Muscle layer of colon (tissue), 2 donors: ENCODE measurements around the gene LRRC8D.

Experiments
- H3K27ac ChIP-seq: one replicate; pipeline ENCODE4 v1.7.0; 2013; ENCODE audit warnings: low read depth, mild to moderate bottlenecking, low read length, moderate library complexity
- H3K27me3 ChIP-seq, 2 donors: one replicate each; pipeline ENCODE4 v1.7.0; 2013; ENCODE audit warnings: low read length in 2 of 2, mild to moderate bottlenecking in 2 of 2; ENCODE audit not compliant: insufficient read depth in 2 of 2, control insufficient read depth in 1 of 2
- H3K36me3 ChIP-seq: one replicate; pipeline ENCODE4 v1.7.0; 2013; ENCODE audit warnings: mild to moderate bottlenecking, low read length; ENCODE audit not compliant: insufficient read depth
- H3K4me1 ChIP-seq: one replicate; pipeline ENCODE4 v1.7.0; 2013; ENCODE audit warnings: mild to moderate bottlenecking, low read length; ENCODE audit not compliant: insufficient read depth
- H3K4me3 ChIP-seq, 2 donors: one replicate each; pipeline ENCODE4 v1.7.0; 2013; ENCODE audit warnings: low read length in 2 of 2, low read depth in 1 of 2, mild to moderate bottlenecking in 1 of 2, moderate library complexity in 1 of 2
- H3K9ac ChIP-seq: one replicate; pipeline ENCODE4 v1.7.0; 2013; ENCODE audit warnings: low read length
- H3K9me3 ChIP-seq: one replicate; pipeline ENCODE4 v1.7.0; 2013; ENCODE audit warnings: mild to moderate bottlenecking, low read length
- donor health status: abdominal sarcoma.
- donor health status: Adenocarcinoma of cecum.

LRRC8D gene

DNA sequence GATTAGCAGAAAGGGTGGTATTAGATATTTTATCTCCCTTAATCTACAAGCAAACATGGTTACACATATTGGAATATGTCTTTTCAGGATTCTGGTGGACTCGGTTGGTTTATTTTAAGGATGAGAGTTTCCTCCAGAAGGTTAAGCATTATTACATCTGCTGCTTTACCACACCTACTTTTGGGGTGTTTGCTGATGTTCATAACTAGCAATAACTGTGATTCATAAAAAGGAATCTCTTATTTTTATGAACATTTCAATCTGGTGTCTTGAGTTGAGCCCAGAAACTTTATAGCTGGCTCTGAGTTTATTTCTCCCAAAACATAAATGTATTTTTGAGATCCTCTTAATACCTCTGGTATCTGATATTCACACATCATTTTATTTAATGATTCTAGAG lies 82.7 kb downstream of the LRRC8D start:
- Histone ChIP-seq H3K36me3 (no peaks in the 10 kb centered on the region), H3K9me3 (no peaks in the 10 kb centered on the region), H3K27ac (no peak overlapping the region), H3K4me1 (peaks cover 14% of the 10 kb centered on the region), H3K4me3 (no peak overlapping the region), H3K9ac (no peak overlapping the region), H3K27me3 (no peaks in the 10 kb centered on the region)

DNA sequence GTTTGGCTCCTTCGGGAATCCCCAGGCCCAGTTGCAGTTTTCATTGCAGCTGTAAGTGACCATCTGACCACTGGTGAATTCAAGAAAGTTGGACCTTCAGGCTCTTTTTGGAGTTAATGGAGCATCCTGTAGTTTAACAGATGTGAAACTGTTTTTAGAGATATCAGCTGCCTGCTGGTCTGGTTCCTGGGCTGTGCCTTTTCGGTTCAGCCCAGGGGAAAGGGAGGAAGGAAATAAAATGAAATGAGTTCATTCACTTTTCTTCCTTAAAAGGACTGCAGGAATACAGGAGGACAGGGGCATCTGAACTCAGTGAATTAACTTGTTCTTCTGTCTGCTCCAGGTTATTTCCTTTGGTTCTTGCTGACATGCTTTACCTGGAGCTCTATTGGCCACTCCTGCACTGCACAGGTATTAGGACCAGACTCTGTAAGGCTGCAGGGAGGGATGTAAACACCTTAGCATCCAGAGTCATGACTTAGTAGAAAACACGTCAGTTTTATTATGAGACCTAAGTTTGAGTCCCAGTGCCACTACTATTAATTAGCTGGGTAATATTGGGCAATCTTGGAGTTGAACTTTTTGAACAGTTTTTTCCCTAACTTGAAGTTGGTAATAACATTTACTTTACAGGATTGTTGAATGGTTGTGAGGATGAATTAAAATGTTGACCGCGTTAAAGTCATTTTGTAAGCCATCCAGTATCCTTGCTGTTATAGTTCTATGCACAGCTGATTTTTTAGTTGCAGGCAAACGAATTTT lies 83.6 kb downstream of the LRRC8D start:
- Histone ChIP-seq H3K27me3 (no peaks in the 10 kb centered on the region), H3K4me3 (no peak overlapping the region), H3K36me3 (no peaks in the 10 kb centered on the region), H3K9ac (no peak overlapping the region), H3K9me3 (no peaks in the 10 kb centered on the region), H3K4me1 (peaks cover 14% of the 10 kb centered on the region), H3K27ac (no peak overlapping the region)

DNA sequence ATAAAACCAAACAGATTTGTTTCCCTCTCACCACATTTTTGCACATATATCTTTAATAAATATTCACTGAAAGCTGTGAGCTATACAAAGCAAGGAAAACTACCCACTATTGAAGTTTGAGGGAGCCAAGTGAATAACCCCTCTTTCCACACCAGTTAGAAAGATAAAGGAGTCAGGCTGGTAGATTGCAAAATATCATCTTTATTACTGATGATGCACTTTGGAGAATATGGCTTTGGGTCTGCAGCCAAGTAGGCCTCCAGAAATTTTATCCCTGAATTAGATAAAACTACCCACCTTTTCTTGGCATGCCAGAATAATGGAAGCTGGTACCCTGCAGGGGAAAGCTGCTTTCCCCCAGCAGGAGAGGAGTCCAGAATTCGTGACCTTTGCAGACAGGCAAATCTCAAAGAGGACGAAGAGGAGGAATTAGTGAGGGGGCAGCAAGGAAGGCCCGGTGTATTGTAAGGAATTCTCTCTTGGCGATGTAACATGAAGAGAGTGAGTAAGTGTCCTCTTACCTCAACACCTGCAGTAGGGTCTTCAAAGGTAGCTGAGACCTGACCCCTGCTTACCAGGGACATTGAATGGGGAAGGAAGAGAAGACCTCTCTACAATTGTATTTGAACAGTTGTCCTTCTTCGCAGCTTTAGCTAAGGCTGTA lies 84.7 kb downstream of the LRRC8D start:
- Histone ChIP-seq H3K9ac (no peak overlapping the region), H3K27me3 (no peaks in the 10 kb centered on the region), H3K27ac (no peak overlapping the region), H3K36me3 (no peaks in the 10 kb centered on the region), H3K4me1 (peaks cover 14% of the 10 kb centered on the region), H3K9me3 (no peaks in the 10 kb centered on the region), H3K4me3 (no peak overlapping the region)

DNA sequence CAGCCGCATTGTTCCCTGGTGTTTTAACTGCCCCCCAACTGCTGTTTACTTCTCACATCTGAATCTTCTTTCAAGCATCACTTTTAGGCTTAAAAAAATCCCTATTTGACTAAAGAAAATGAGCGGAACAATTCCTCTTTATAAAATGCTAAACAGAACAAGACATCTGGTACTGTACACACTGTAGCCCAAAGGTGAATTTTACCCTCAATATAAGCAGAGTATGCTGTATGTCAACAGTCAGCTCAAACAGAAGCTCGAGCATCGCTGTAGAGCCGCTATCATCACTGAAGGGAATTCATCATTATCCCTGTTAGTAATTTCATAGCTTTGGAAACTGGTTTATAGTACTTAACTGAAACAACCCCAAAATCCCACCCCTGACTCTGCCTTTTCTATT lies 85.3 kb downstream of the LRRC8D start:
- Histone ChIP-seq H3K4me3 (no peak overlapping the region), H3K27me3 (no peaks in the 10 kb centered on the region), H3K36me3 (no peaks in the 10 kb centered on the region), H3K9me3 (no peaks in the 10 kb centered on the region), H3K9ac (no peak overlapping the region), H3K4me1 (peaks cover 14% of the 10 kb centered on the region), H3K27ac (no peak overlapping the region)

DNA sequence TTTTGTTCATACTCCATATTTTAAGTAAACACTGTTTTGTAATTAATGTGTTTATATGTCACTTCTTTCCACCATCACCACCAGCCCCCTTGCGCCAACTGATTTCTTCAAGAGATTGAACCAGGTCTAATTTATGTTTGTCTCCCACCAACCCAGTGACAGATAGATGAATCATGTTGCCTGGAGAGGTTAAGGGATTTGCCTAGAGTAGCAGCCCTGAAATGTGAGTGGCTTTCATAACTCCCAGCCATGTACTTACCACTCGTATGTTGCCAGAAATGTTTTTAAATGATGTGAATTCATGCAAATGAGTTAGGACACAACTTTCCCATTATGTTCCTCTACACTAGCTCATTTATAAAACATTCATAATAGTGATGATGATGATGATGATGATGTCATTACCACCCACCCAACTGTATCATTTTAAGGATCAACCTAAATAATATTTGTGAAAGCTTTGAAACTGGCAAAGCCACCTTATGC lies 86.9 kb downstream of the LRRC8D start:
- Histone ChIP-seq H3K4me1 (peaks cover 14% of the 10 kb centered on the region), H3K9me3 (no peaks in the 10 kb centered on the region), H3K9ac (no peak overlapping the region), H3K36me3 (no peaks in the 10 kb centered on the region), H3K4me3 (no peak overlapping the region), H3K27me3 (no peaks in the 10 kb centered on the region), H3K27ac (no peak overlapping the region)

DNA sequence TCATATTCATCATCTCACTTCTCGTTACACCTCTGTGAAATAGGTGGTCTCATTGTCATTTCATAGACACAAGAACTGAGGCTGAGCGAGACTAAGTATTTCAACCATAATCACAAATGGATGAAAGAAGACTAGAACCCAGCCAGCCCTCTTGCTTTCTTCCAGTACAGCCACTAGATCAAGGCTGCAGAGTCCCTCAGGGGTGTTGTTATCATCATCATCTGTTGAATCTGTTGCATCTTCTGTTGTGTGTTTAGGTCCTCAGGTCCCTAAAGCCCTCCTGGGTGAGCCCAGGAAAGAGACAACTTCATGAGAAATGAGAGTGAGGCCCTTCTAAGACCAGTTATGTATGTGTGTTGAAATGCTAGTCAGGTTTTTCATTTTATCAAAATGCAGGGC lies 87.4 kb downstream of the LRRC8D start:
- Histone ChIP-seq H3K9ac (no peak overlapping the region), H3K4me1 (peaks cover 17% of the 10 kb centered on the region), H3K36me3 (no peaks in the 10 kb centered on the region), H3K27ac (no peak overlapping the region), H3K4me3 (no peak overlapping the region), H3K27me3 (no peaks in the 10 kb centered on the region), H3K9me3 (no peaks in the 10 kb centered on the region)

DNA sequence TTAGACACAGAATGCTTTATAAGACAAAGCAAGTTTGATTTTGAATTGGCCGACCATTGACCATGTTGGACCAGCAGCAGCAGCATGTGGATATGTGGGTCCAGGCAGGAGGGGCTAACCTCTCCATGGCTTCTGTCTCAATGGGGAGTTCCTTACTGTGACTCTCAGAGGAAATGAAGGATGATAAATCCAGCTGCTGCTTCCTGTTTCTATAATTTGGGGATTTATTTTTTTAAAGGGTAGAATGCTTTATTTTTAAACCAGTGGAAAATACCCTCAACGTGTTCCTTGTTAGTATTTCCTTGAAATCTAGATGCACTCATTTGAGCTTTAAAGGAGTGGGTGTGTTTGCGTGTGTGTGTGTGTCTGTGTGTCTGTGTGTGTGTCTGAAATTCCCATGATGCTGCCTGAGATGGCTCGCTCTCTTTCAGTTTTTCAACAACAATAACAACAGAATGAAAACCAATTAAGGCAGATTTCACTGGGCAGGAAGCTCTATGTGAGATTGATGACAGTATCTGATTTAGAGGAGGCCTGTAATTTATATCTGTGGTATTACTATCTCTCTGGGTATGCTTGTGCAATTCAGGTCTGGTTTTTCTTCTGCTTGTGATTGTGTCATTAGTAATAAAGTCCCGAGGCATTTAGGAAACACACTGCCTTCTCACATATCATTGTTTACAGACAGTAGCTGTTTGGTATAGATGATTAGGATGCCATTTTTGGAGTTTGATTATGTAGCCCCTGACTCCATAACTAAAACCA lies 88.0 kb downstream of the LRRC8D start:
- Histone ChIP-seq H3K27me3 (no peaks in the 10 kb centered on the region), H3K9ac (no peak overlapping the region), H3K4me3 (no peak overlapping the region), H3K27ac (no peak overlapping the region), H3K4me1 (peaks cover 17% of the 10 kb centered on the region), H3K36me3 (no peaks in the 10 kb centered on the region), H3K9me3 (no peaks in the 10 kb centered on the region)

DNA sequence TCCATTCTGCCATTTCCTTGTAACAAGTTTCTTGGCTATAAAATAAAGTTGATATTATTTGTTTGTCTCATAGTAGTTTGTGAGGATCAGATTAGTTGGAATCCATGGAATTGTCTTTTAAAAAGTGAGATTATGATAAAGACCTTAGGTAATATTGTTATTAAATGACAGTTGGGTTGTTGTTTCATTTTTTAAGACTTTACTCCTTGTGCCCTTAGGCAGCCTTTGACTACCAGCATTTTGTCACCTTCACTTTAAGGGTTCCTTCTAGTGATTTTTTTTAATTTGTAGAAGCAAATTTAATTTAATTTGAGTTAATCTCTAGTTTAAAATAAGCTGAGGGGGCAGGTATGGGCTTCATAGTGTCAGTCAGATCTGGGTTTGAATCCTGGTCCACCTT lies 89.4 kb downstream of the LRRC8D start:
- Histone ChIP-seq H3K27ac (no peak overlapping the region), H3K9me3 (no peaks in the 10 kb centered on the region), H3K36me3 (no peaks in the 10 kb centered on the region), H3K27me3 (no peaks in the 10 kb centered on the region), H3K9ac (no peak overlapping the region), H3K4me1 (peaks cover 17% of the 10 kb centered on the region), H3K4me3 (no peak overlapping the region)

DNA sequence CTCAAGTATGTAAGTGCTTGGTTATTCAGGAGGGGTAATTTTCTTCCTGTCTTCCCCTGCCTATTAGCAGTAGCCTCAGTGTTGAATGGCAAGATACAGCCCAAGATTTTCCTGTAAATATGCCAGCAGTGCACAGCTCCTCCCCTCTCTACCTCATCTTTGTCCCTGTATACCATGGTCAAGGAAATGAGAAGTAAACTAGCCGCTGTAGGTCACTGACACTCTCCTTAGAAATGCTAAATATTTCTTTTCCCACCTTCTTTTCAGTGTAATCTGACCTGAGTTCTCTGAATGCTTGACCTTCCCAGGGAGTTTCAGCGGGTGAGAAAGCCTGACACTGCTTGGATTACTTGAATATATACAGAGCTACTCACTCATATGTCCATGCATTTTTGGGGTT lies 89.9 kb downstream of the LRRC8D start:
- no peaks in the 10 kb centered on the region for H3K36me3 ChIP-seq
- no peak overlapping the region for H3K4me3 ChIP-seq
- H3K27ac ChIP-seq: no peak overlapping the region
- peaks cover 15% of the 10 kb centered on the region for H3K4me1 ChIP-seq
- no peak overlapping the region for H3K9ac ChIP-seq
- no peaks in the 10 kb centered on the region for H3K9me3 ChIP-seq
- H3K27me3 ChIP-seq: no peaks in the 10 kb centered on the region

DNA sequence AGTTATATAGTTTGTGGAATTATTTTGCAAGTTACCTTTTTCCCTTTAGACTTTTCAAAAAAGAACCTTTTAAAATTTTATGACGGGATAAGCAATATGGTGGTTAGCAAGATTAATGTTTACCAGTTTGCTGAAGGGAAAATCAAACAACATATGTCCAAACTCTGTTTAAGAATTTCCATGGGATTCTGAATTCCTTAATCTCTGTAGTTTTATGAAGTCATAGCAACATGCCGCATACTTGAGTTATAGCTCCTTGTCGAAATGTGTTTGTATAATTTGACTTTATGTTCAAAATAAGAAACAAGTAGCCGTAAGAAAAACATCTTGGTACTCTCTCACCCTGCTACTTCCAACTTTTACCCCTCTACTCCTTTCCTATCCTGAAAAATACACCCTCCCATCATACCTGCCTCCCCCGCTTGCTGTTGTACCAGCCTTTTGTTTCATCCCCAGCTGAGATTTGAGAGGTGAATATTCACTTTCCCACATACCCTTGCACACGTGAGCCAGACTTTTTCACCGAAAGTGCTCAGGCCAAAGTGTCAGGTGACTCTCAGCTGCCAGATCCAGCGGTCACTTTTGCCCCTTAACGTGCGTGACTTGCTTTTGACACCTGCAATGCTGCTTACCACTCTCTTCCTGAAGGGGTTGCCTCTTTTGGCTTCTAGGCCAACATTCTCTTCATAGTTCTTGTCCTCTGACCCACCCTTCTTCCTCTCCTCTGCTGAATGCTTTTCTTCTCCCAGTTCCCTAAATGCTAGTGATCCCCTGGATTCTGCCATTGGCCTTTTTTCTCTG lies 90.6 kb downstream of the LRRC8D start:
- Histone ChIP-seq H3K4me3 (no peak overlapping the region), H3K27me3 (no peaks in the 10 kb centered on the region), H3K9me3 (no peaks in the 10 kb centered on the region), H3K36me3 (no peaks in the 10 kb centered on the region), H3K9ac (no peak overlapping the region), H3K27ac (no peak overlapping the region), H3K4me1 (peaks cover 9% of the 10 kb centered on the region)

DNA sequence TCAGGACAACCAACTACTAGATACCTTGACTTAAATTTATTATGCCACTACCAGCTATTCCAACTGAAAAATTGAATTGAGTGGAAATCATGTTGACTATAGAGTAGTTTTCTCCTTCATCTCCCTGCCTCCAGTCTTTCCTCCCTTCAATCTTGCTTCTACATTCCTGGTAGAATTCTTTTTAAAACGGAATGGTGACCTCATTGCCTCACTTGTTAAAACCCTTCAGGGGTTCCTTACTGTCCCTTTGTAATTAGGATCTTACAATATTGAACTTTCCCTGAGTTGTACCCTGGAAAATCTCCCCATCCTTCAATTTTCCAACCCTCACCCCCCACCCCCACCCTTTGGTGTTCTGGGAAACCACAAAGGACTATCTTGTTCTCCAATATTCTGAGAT lies 91.2 kb downstream of the LRRC8D start:
- no peak overlapping the region for H3K27ac ChIP-seq
- H3K9me3 ChIP-seq: no peaks in the 10 kb centered on the region
- H3K27me3 ChIP-seq: no peaks in the 10 kb centered on the region
- no peak overlapping the region for H3K4me3 ChIP-seq
- peaks cover 4% of the 10 kb centered on the region for H3K4me1 ChIP-seq
- H3K9ac ChIP-seq: no peak overlapping the region
- no peaks in the 10 kb centered on the region for H3K36me3 ChIP-seq
